Measurements from ENCODE around the gene SLC15A4.
"Not testable (repeated sequence)": the region's sequence is repeated elsewhere in the genome, so short reads cannot be mapped to it uniquely, and the experiment has no call there.

Gene SLC15A4

DNA sequence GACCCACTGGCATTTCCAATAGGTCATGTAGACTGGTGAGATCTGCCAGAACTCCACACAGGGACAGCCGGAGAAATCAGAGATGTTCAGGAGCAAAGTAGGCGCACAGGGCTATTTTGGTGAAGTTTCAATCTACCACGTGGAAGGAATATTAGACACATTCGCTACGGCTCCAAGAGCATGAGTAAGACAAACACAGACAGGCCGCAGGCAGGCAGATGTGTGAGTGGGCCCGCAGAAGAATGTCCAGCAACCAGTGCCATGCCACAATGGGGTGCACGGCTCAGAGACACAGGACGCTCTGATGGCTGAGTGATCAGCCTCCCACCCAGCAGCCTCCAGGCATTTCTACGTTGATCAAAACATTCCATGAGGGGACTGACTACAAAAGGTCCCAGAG, 10.4 kb downstream of the SLC15A4 start:
- no peak for DNase-seq

- no peak for DNase-seq
These were observed 12.0 kb downstream of the SLC15A4 start for GRCh38 chr12:128811806-128812205.

- DNase-seq, result no peak
These were observed 13.3 kb downstream of the SLC15A4 start for GRCh38 chr12:128810182-128811127.

DNA sequence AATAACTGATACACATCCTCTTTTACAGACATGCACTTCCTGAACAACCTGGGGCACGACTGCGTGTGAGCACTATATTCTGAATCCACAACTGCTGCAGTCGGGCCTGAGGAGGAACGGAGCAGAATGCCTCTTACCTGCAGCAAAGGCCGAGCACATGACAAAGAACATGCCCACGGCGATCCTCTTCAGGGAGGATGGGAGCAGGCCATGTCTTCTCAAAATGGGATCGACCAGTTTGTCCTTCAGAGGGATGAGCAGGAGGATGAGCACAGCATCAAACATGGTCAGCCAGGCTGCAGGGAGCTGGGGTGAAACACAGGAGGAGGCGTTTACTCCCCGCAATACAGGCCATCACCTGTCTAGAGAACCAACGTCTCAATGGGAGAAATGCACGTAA, 15.1 kb downstream of the SLC15A4 start:
- DNase-seq, result no peak

DNA sequence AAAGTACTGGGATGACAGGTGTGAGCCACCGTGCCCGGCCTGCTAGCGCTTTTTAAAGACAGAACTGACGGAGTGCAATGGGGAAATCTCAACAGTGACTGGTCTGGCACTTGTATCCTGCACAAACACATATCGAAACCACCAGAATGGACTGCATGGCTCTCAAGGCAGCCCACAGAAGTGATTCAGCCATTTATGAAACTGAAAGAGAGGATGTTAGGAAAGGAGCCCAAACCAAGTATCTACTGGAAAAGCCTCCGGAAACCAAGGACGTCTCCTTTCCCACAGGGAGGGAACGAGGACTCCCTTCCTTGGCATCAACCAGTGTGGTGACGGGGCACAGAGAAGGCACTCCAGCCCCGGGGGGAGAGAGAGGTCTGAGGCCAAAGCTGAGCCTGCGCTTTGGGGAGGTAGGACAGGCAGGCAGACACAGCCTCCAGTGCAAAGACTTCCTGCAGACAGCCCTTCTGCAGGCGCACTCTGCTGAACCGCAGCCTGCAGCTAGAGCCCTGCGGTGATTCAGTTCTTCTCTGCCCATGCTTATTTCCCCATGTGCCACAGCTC, 16.5 kb downstream of the SLC15A4 start:
- no peak for DNase-seq

DNA sequence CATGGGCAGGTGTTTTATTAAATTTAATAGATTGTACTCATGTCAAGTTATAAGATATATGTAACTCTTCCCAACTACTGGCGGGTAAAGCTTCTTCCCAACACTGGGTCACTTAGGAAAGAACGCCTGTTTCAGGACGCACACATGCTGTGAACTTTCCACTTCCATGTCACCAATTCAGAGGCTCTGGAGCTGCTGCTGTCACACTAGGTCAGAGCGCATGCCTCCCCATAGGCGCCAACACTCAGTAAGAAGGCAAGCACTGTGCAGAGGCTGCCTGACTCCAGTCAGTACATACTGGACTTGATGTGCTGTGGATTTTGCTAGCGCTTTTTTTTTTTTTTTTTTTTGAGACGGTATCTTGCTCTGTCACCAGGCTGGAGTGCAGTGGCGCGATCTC, 17.2 kb downstream of the SLC15A4 start:
- DNase-seq, result no peak

GRCh38 chr12:128805406-128805805, 18.4 kb downstream of the SLC15A4 start:
- DNase-seq, result not testable (repeated sequence)

- DNase-seq, result no peak
These were observed 19.0 kb downstream of the SLC15A4 start for GRCh38 chr12:128804762-128805161.

DNA sequence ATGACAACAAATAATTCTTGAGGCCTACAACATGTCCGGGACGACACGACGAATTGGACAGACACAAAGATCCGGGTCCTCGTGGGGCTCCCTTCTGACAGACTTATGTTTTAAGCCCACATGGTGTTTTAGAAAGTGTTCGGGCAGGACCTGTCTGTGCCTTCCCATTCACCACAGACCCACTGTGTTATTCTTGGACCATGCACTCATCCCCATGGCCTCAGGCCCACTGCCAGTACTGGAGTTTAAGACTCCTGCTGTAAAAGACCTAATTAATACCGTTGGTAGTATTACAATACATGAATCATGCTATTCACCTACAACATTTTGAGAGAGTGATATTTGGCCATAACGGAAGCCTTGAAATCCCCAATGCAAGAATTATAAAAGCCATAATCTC, 20.0 kb downstream of the SLC15A4 start:
- DNase-seq, result no peak

GRCh38 chr12:128802756-128803155, 21.0 kb downstream of the SLC15A4 start:
- DNase-seq, result no peak

DNA sequence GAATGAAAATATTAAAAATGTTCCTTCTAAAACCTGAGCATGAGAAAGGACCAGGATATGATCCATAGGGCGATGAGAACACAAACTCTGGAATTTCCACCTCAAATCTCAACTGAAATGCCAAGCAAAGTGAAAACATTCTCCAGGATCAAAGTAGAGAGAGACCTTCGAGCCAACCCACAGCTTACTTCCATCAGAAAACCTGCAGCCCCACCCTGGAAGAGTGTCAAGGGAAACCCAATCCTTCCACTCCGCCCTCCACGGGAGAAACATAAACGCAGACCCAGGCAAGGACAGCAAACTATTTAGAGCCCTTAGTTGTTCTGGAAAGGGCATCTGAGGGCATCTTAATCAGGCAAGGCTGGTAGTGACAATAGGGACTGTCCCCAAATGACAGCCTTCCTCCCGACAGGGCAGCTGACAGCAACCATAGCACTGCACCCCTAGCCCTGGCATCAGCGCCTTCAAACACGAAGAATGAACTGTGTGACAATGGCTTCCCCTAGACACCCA, 21.8 kb downstream of the SLC15A4 start:
- DNase-seq, result no peak

GRCh38 chr12:128800606-128801005, 23.2 kb downstream of the SLC15A4 start:
- DNase-seq, result no peak

DNA sequence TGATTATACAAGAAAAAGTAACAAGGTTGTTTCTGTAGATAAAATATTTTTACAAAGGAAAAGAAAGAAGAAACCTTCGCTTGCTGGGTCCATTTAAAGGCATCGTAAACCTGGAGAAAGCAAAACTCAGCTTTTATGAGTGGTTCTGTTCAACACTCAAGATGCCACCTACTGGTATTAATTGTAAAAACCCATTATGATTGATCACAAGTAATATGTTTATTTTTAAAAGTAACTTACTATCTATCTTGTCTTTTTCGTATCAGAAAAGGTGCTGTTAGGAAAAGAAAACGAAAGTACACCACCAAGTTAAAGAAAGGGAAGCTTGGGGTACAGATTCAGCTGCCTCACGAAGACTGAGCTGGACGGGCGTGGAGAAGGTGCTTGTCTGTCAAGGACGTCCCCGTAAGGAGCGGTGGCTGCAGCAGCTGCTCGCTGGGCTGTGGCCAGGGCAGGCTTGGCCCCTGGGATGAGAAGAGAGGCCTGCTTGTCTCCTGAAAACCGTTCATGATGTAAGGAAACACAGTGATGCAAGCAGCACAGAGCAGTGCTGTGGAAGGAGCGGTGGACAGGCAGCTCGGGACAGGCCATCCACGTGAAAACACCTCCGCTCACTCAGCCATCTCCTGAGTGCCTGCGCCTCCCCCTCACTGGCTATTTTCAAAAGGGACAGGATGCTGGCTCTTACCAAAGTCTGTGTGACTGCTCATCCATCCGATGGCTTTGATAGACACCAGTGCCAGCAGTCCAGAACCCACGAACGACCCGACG, 25.0 kb downstream of the SLC15A4 start:
- DNase-seq, result no peak

DNA sequence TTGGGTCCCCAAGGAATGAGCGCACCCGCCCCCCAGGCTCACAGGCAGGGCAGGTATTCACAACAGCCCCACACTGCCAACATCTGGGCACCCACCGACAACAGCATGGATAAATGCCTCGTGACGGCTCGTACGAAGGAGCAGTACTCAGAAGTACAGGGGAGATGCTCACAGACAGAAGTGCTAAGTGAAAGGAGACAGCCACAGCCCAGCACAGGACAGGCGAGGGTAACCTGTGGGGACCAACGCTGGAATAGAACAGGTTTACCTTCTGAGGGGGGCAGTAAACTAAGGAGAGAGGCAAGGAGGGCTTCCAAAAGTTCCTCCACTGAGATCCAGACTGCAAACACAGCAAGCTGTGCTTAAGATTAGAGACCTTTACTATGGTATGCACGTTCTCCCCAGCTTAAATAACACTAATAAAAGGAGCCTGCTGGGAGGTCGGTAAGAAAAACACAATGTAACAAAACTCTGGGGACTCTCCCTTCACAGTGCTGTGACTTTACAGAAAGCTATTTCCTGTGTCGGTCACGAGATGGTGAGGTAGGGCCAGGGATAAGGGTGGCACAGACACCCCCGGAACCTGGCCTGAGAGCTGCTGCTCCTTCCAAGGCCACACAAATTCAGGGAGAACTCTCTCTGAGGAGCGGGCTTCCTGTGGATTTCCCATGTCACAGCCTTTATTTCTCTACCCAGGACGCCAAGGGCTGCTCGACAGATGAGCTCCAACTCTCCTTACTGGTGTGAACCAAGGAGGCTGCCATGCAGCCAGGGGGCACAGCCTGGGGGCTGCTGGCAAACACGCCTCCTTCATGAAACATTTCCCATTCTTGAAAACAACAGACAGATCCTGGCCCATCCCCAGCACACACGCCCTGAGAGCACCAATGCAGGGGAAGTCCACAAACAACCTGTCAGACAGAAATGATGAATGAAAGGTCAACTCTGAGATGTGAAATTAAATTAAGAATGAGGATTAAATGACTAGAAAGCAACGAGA, 26.3 kb downstream of the SLC15A4 start:
- DNase-seq, result no peak

- no peak for DNase-seq
These were observed 27.2 kb downstream of the SLC15A4 start for GRCh38 chr12:128796439-128797118.

GRCh38 chr12:128795530-128796361, 28.0 kb downstream of the SLC15A4 start:
- DNase-seq, result no peak

- DNase-seq, result no peak
These were observed 28.9 kb downstream of the SLC15A4 start for GRCh38 chr12:128794661-128795529.

DNA sequence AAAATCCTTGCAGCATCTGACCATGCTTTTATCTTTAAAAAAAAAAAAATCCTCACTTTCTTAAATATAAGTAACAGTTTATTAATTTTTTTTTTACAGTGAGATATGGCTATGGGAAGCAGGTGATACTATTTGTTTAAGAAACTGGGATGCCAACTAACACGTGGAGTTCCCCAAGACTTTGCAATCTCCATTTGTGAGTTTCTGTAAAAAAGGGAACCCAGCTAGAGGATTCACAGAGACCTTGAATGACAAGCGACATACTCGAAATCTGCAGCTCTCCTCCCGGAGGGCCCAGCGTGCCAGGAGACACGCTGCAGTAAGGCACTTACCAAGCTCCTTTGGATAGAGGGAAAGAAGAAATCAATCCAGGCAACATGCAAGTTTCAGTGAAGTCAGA, 30.1 kb downstream of the SLC15A4 start:
- DNase-seq, result no peak

DNA sequence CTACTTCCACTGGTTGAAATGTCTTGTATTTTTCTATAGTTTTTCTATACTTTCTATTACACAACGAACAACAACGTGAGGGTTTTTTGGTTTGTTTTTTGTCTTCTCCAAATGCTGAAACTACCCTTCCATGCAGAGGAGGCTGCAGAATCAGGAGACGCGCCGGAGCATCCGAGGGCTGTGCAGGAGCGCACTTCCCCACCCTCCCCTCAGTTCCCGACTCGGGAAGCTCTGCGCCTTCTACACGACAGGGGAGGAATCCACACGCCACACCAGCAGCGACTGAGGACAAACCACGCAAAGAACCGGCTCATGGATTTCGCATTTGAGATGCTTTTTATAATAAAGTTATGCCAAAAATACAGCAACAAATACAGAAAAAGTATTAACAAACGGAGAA, 30.9 kb downstream of the SLC15A4 start:
- no peak for DNase-seq

GRCh38 chr12:128792398-128792797, 31.4 kb downstream of the SLC15A4 start:
- DNase-seq, result no peak

All from NCI-H146 (cell line).